ENCODE measurements around the gene LRRC8A. TPM values are rescaled to one million over a fixed set of nuclear protein-coding genes. Genes with fewer than 3 reads are reported as not detected.

Gene LRRC8A
- total and polyA plus RNA-seq, 2 of the 8 experiments (the other 6 are each of a cell fraction or from before 2014, with no cell fraction given): 103 to 111 TPM

DNA sequence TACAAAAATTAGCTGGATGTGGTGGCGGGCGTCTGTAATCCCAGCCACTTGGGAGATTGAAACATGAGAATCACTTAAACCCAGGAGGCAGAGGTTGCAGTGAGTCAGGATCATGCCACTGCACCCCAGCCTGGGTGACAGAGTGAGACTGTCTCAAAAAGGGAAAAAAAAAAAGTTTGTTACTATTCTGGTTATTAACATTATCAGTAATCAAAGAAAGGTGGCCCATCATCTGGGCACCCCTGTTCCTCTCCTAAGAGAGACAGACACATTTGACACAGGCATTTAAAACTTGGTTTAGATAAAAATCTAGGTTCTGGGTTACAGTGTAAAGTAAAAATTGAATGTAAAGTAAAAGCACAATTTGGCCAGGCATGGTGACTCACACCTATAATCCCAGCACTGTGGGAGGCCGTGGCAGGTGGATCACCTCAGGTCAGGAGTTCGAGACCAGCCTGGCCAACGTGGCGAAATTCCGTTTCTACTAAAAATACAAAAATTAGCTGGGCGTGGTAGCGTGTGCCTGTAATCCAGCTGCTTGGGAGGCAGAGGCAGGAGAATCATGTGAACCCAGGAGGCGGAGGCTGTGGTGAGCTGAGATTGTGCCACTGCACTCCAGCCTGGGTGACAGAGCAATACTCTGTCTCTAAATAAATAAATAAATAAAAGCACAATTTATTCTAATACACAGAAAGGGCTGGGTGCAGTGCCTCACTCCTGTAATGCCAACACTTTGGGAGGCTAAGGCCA, 22.1 kb downstream of the LRRC8A start:
- Histone ChIP-seq H3K4me1 (replicated peaks in 1 of 4; ENCODE audit: control insufficient read depth in 3 of 4, insufficient read depth in 4 of 4, low read length in 3 of 4) (no peaks in the 10 kb centered on the region), H3K14ac (ENCODE audit: insufficient read length) (no peak overlapping the region), H3K4me2 (ENCODE audit: insufficient read depth in 1 of 2, low read depth in 2 of 2, low read length in 2 of 2) (no peak overlapping the region), H2AK5ac (ENCODE audit: low read depth, low read length) (no peak overlapping the region), H3K23ac (ENCODE audit: insufficient read length) (no peak overlapping the region), H3K79me1 (ENCODE audit: low read depth, low read length) (peaks cover 6% of the 10 kb centered on the region), H3K79me2 (ENCODE audit: control insufficient read depth in 1 of 2, insufficient read depth in 2 of 2, low read length in 2 of 2) (peaks cover 3 to 55% of the 10 kb centered on the region in 2 experiments; a peak in 3 of 4 replicates), H2BK120ac (replicated peaks; ENCODE audit: low read depth, low read length) (no peak overlapping the region), H3K18ac (ENCODE audit: extremely low read depth, low read length) (no peak overlapping the region), H3K4me3 (ENCODE audit: extremely low read depth in 1 of 4, insufficient read depth in 2 of 4, low read depth in 3 of 4, low read length in 4 of 4) (no peak overlapping the region), H2BK20ac (ENCODE audit: low read length) (no peak overlapping the region), H2BK12ac (ENCODE audit: low read depth, low read length) (no peak overlapping the region), H3K56ac (replicated peaks; ENCODE audit: insufficient read length, low read depth, low read length) (no peak overlapping the region), H2BK15ac (ENCODE audit: low read length) (no peak overlapping the region), H3K9ac (replicated peaks in 1 of 4; ENCODE audit: extremely low read depth in 1 of 4, low read depth in 3 of 4, low read length in 3 of 4) (no peak overlapping the region), H4K5ac (ENCODE audit: insufficient read length, low read depth, low read length) (no peak overlapping the region), H3K27me3 (replicated peaks in 1 of 4; ENCODE audit: control insufficient read depth in 3 of 4, extremely low read depth in 1 of 4, insufficient read depth in 3 of 4, low read length in 3 of 4) (no peaks in the 10 kb centered on the region), H3K4ac (replicated peaks; ENCODE audit: insufficient read length, low read depth, low read length) (no peak overlapping the region), H2AFZ (ENCODE audit: low read length) (no peak overlapping the region), H3K9me3 (ENCODE audit: insufficient read depth in 2 of 2, low read depth in 1 of 2, low read length in 1 of 2) (no peaks in the 10 kb centered on the region), H2BK5ac (ENCODE audit: low read depth, low read length) (no peak overlapping the region), H4K91ac (replicated peaks; ENCODE audit: insufficient read length, low read length) (no peak overlapping the region), H3K23me2 (ENCODE audit: low read depth, low read length) (no peaks in the 10 kb centered on the region), H3K27ac (ENCODE audit: low read depth, low read length) (no peak overlapping the region), H3K36me3 (ENCODE audit: control insufficient read depth in 2 of 4, insufficient read depth in 4 of 4, low read length in 3 of 4) (peaks cover 11 to 24% (median 21%) of the 10 kb centered on the region in 4 experiments; a peak in 6 of 8 replicates), H4K8ac (ENCODE audit: extremely low read depth, insufficient read depth, low read length) (no peak overlapping the region), H4K20me1 (replicated peaks in 1 of 2; ENCODE audit: control insufficient read depth in 1 of 2, insufficient read depth in 2 of 2, low read length in 2 of 2) (peaks cover 6 to 19% of the 10 kb centered on the region in 2 experiments)
- DNase-seq (ENCODE audit: low read depth in 1 of 2, low spot score in 2 of 2) (no peak), FAIRE-seq (no peak)
- POLR2A ChIA-PET (ENCODE audit: partially characterized antibody): interaction anchor here (1.0 to 1.5 kb wide), 2 partner anchors 14 to 16 kb away, joined by 3 read pairs; no protein-coding TSS in a partner anchor
- WGBS, 2 experiments (ENCODE audit: extremely low coverage in 1 of 2, insufficient coverage in 1 of 2, insufficient read length in 1 of 2, insufficient replicate concordance in 2 of 2, low coverage in 1 of 2, low lambda C conversion rate in 2 of 2, missing lambda C conversion rate in 1 of 2): 92% methylated on average over 10 of the region's 10 CpGs; no CpG with 5 or more reads in 1 of the 2 experiments
- CTCF ChIA-PET (ENCODE audit: partially characterized antibody): interaction anchor here (1.0 kb wide), 1 partner anchor 21 kb away, joined by 3 read pairs; no protein-coding TSS in a partner anchor
- TF ChIP-seq HDAC6 (IDR thresholded peaks at IDR 0.05; ENCODE audit: low read depth, low read length) (no peak), ATF3 (IDR thresholded peaks at IDR 0.05; ENCODE audit: insufficient read depth, low read depth, low read length) (no peak), YY1 (IDR thresholded peaks at IDR 0.05; ENCODE audit: low read depth, low read length) (no peak), GABPA (IDR thresholded peaks at IDR 0.05; ENCODE audit: borderline replicate concordance, insufficient read depth, low read length) (no peak), FOSL1 (IDR thresholded peaks at IDR 0.05; ENCODE audit: insufficient read depth, low read depth, low read length) (no peak), CEBPB (IDR thresholded peaks at IDR 0.05; ENCODE audit: low read depth, low read length) (no peak), SUZ12 (IDR thresholded peaks at IDR 0.05; ENCODE audit: low read length) (no peak), POLR2A (IDR thresholded peaks at IDR 0.05; ENCODE audit: control extremely low read depth in 1 of 2, low read depth in 2 of 2, low read length in 2 of 2) (no peak), GTF2F1 (IDR thresholded peaks at IDR 0.05; ENCODE audit: borderline replicate concordance, low read depth, low read length) (no peak)
- TF ChIP-seq, protein P1, sequence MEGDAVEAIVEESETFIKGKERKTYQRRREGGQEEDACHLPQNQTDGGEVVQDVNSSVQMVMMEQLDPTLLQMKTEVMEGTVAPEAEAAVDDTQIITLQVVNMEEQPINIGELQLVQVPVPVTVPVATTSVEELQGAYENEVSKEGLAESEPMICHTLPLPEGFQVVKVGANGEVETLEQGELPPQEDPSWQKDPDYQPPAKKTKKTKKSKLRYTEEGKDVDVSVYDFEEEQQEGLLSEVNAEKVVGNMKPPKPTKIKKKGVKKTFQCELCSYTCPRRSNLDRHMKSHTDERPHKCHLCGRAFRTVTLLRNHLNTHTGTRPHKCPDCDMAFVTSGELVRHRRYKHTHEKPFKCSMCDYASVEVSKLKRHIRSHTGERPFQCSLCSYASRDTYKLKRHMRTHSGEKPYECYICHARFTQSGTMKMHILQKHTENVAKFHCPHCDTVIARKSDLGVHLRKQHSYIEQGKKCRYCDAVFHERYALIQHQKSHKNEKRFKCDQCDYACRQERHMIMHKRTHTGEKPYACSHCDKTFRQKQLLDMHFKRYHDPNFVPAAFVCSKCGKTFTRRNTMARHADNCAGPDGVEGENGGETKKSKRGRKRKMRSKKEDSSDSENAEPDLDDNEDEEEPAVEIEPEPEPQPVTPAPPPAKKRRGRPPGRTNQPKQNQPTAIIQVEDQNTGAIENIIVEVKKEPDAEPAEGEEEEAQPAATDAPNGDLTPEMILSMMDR (IDR thresholded peaks at IDR 0.05; ENCODE audit: control extremely low read depth in 1 of 3, insufficient read depth in 1 of 3, low read depth in 1 of 3, low read length in 3 of 3): no peak
